GM12878 (cell line): ENCODE data around the gene ZDHHC7. TPM values are rescaled to one million over a fixed set of nuclear protein-coding genes. Genes with fewer than 3 reads are reported as not detected.

ENCODE experiments used
- ATAC-seq: fragments of 200-7000 bp; cut with Tn5 transposase; 3 replicates; pipeline ENCODE4 v1.9.1; 2020; ENCODE audit warnings: mild to moderate bottlenecking, moderate library complexity
- BruUV-seq: library from RNA; stranded (reverse); fragments of 400-500 nt; replicated peaks from 2 replicates; lab custom pipeline; 2021; lab: Mats Ljungman, UMichigan
- CTCF ChIA-PET: fragments of 300-600 bp; sonication (Branson Sonifier 250); formaldehyde crosslinking; extraction: SDS; loops from one replicate; lab custom pipeline; 2021; ENCODE audit warnings: inconsistent platforms; lab: Yijun Ruan, JAX
- POLR2A ChIA-PET: fragments of 350-600 bp; formaldehyde crosslinking; extraction: SDS; loops from one replicate; lab custom pipeline; 2021; ENCODE audit warnings: inconsistent platforms; lab: Charles Lee
- RAD21 ChIA-PET: fragments of 300-600 bp; sonication (Branson Sonifier 250); formaldehyde crosslinking; loops from one replicate; lab custom pipeline; 2023; ENCODE audit warnings: antibody characterized with exemption; ENCODE audit not compliant: unreplicated experiment; lab: Charles Lee
- SMC1A ChIA-PET: fragments of 300-600 bp; sonication (Branson Sonifier 250); formaldehyde crosslinking; loops from one replicate; lab custom pipeline; 2023; ENCODE audit not compliant: unreplicated experiment, uncharacterized antibody; lab: Charles Lee
- DNase-seq: peaks from one replicate; pipeline ENCODE4 v3.0.0-alpha.2; 2011; ENCODE audit warnings: low read depth, low spot score
- FAIRE-seq: peaks from 3 replicates; lab custom pipeline; 2011; peaks lifted over from hg19 to GRCh38; lab: Jason Lieb, UNC
- H2AFZ ChIP-seq: 2 replicates; pipeline ENCODE4 v1.6.0; 2011; ENCODE audit warnings: low read depth, low read length, control low read depth; ENCODE audit not compliant: control insufficient read depth
- H3K27ac ChIP-seq: 2 replicates; pipeline ENCODE4 v1.5.1; 2011; ENCODE audit warnings: control low read depth; ENCODE audit not compliant: control insufficient read depth, insufficient read depth
- H3K27me3 ChIP-seq, 2 experiments: replicated peaks in 1 of 2; 2 replicates each; pipeline versions ENCODE4 v1.6.0 to v1.6.1; 2011; ENCODE audit warnings: low read length in 1 of 2; ENCODE audit not compliant: control insufficient read depth in 2 of 2, insufficient read depth in 2 of 2
- H3K36me3 ChIP-seq, 2 experiments: 2 replicates each; pipeline ENCODE4 v1.5.1; 2011; ENCODE audit warnings: low read length in 1 of 2; ENCODE audit not compliant: control insufficient read depth in 2 of 2, insufficient read depth in 2 of 2
- H3K4me1 ChIP-seq: 2 replicates; pipeline ENCODE4 v1.6.1; 2011; ENCODE audit warnings: mild to moderate bottlenecking, low read length, moderate library complexity, mixed read lengths; ENCODE audit not compliant: control insufficient read depth, insufficient read depth
- H3K4me2 ChIP-seq: 2 replicates; pipeline ENCODE4 v1.6.0; 2011; ENCODE audit warnings: control low read depth; ENCODE audit not compliant: control insufficient read depth, insufficient read depth
- H3K4me3 ChIP-seq: fragments of 200-600 bp; sonication (generic); 2 replicates; pipeline ENCODE4 v1.5.1; 2016
- H3K79me2 ChIP-seq: 2 replicates; pipeline ENCODE4 v1.6.0; 2011; ENCODE audit warnings: low read length; ENCODE audit not compliant: control insufficient read depth, insufficient read depth
- H3K9ac ChIP-seq: 2 replicates; pipeline ENCODE4 v1.8.0; 2011; ENCODE audit warnings: low read length, control low read depth, mixed read lengths; ENCODE audit not compliant: control insufficient read depth, insufficient read depth
- H3K9me3 ChIP-seq: replicated peaks from 3 replicates; pipeline ENCODE4 v1.5.1; 2011; ENCODE audit warnings: mild to moderate bottlenecking, low read length; ENCODE audit not compliant: control insufficient read depth, insufficient read depth
- H4K20me1 ChIP-seq: 2 replicates; pipeline ENCODE4 v1.6.0; 2011; ENCODE audit not compliant: control insufficient read depth, insufficient read depth
- CHD4 ChIP-seq: fragments of 200-600 bp; sonication (generic); IDR thresholded peaks from 2 replicates; pipeline ENCODE4 v1.6.1; 2016; ENCODE audit warnings: mild to moderate bottlenecking
- CUX1 ChIP-seq: IDR thresholded peaks from 2 replicates; pipeline ENCODE4 v1.6.1; 2012; ENCODE audit warnings: improper control_type of control experiment, low read depth, low read length; ENCODE audit not compliant: insufficient replicate concordance
- MEF2A ChIP-seq: IDR thresholded peaks from 2 replicates; pipeline ENCODE4 v1.6.1; 2011; ENCODE audit warnings: low read depth, mild to moderate bottlenecking, low read length, moderate library complexity; ENCODE audit not compliant: insufficient read depth
- POLR2AphosphoS2 ChIP-seq: IDR thresholded peaks from 2 replicates; pipeline ENCODE4 v1.6.1; 2011; ENCODE audit warnings: low read depth, mild to moderate bottlenecking, low read length, improper control_type of control experiment, moderate library complexity
- POLR2AphosphoS5 ChIP-seq: IDR thresholded peaks from 2 replicates; pipeline ENCODE4 v1.6.1; 2011; ENCODE audit warnings: mild to moderate bottlenecking, low read length, inconsistent platforms
- RUNX3 ChIP-seq: IDR thresholded peaks from 2 replicates; pipeline ENCODE4 v1.6.1; 2012; ENCODE audit warnings: low read length, inconsistent platforms
- WGBS: methylation state at CpG from one replicate; pipeline ENCODE4 v1.1.6; 2016; ENCODE audit warnings: low lambda C conversion rate; ENCODE audit not compliant: insufficient replicate concordance, insufficient coverage; ENCODE audit errors: missing lambda C conversion rate; 5-methylcytosine and 5-hydroxymethylcytosine counted together
- in situ Hi-C: fragments of 300-500 bp; cut with MboI; formaldehyde crosslinking; loops from 9 replicates; pipeline ENCODE4 v1.14.3; 2018; ENCODE audit warnings: mixed read lengths
- intact Hi-C: fragments of 100-400 bp; cut with micrococcal nuclease; formaldehyde crosslinking; loops from one replicate; pipeline ENCODE4 v1.14.2; 2022; ENCODE audit not compliant: unreplicated experiment
- polyA plus RNA-seq, 11 experiments: library from polyadenylated mRNA; depleted of rRNA in 4 of 11; unstranded in 6 of 11; stranded (reverse) in 5 of 11; fragments of >200 nt; fragmentation: Nextera tagmentation in 4 of 11; fragmentation: Illumina TruSeq in 1 of 11; extraction: Ambion mirVana in 4 of 11; extraction: Trizol in 1 of 11; gene quantifications; 1 replicate in 1 of 11; 2 replicates in 10 of 11; pipeline versions ENCODE4 v1.2.1 to v1.2.3, GENCODE V29; 2011 to 2016; ENCODE audit warnings: inconsistent platforms in 2 of 11, missing spikeins in 2 of 11, low read depth in 1 of 11
- total RNA-seq, 4 experiments: library from RNA; depleted of rRNA in 3 of 4; stranded (reverse); fragments of >200 nt in 3 of 4; fragmentation: Illumina TruSeq in 1 of 4; extraction: Trizol in 1 of 4; gene quantifications; 2 replicates each; pipeline versions ENCODE4 v1.2.1 to v1.2.3, GENCODE V29; 2013 to 2021
- TF ChIP-seq, protein P1 (sequence below): fragments of 450-650 bp; IDR thresholded peaks from 2 replicates; pipeline ENCODE4 v1.6.1; 2016; ENCODE audit warnings: mild to moderate bottlenecking, moderate library complexity, borderline replicate concordance
- TF ChIP-seq, protein P2 (sequence below): fragments of 450-650 bp; formaldehyde crosslinking; IDR thresholded peaks from 2 replicates; pipeline ENCODE4 v1.5.0; 2022; ENCODE audit warnings: mild to moderate bottlenecking, missing genetic modification characterization

Gene ZDHHC7
- total and polyA plus RNA-seq, 10 of the 15 experiments (the other 5 are each of a cell fraction or from before 2014, with no cell fraction given): 0.87 to 26.0 (median 20.0) TPM

DNA sequence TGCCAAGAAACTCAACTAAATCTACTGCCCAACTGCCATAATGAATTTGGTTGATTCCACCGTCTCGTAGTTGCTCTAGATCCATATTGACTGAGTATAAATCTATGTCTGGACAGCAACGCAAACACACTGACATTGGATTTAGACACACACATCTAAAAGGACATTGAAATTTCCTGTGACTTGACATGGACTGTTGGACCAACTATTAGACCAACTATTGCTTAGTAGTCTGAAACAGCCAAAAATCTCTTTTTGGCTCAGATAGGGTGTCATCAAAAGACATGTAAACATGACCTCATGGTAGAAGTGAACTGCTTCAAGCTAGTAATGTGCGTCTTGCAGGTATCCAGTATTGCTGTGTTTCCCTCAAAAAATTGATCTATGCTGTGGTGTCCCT lies 47.6 kb upstream of the ZDHHC7 start (continued):
- TF ChIP-seq, protein P1, sequence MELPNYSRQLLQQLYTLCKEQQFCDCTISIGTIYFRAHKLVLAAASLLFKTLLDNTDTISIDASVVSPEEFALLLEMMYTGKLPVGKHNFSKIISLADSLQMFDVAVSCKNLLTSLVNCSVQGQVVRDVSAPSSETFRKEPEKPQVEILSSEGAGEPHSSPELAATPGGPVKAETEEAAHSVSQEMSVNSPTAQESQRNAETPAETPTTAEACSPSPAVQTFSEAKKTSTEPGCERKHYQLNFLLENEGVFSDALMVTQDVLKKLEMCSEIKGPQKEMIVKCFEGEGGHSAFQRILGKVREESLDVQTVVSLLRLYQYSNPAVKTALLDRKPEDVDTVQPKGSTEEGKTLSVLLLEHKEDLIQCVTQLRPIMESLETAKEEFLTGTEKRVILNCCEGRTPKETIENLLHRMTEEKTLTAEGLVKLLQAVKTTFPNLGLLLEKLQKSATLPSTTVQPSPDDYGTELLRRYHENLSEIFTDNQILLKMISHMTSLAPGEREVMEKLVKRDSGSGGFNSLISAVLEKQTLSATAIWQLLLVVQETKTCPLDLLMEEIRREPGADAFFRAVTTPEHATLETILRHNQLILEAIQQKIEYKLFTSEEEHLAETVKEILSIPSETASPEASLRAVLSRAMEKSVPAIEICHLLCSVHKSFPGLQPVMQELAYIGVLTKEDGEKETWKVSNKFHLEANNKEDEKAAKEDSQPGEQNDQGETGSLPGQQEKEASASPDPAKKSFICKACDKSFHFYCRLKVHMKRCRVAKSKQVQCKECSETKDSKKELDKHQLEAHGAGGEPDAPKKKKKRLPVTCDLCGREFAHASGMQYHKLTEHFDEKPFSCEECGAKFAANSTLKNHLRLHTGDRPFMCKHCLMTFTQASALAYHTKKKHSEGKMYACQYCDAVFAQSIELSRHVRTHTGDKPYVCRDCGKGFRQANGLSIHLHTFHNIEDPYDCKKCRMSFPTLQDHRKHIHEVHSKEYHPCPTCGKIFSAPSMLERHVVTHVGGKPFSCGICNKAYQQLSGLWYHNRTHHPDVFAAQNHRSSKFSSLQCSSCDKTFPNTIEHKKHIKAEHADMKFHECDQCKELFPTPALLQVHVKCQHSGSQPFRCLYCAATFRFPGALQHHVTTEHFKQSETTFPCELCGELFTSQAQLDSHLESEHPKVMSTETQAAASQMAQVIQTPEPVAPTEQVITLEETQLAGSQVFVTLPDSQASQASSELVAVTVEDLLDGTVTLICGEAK: no peak
- no peak for TF ChIP-seq RUNX3

GRCh38 chr16:85057948-85058347 lies 46.6 kb upstream of the ZDHHC7 start:
- ChIA-PET SMC1A (no interaction called here), CTCF (interaction anchor here (1.8 to 3.9 kb wide), 3 partner anchors 27 to 30 kb away, joined by 7 to 27 read pairs (median 8); partner anchors contain the start of gene KIAA0513), RAD21 (no interaction called here), POLR2A (interaction anchor here (0.5 kb wide), 1 partner anchor 438 kb away, joined by 4 read pairs; no protein-coding TSS in a partner anchor)
- H2AFZ ChIP-seq: peak overlapping the region; percentile 15
- H4K20me1 ChIP-seq: no peaks in the 10 kb centered on the region
- no peak overlapping the region for H3K4me3 ChIP-seq
- H3K27me3 ChIP-seq: no peaks in the 10 kb centered on the region
- in situ Hi-C loops (no loop called here), intact Hi-C loops (loop anchor here (2.0 kb wide), 1 partner anchor 25 kb away; no protein-coding TSS in a partner anchor)
- no peak; the same call in 2 of the 3 replicates for ATAC-seq
- H3K79me2 ChIP-seq: no peaks in the 10 kb centered on the region; the same call in 1 of the 2 replicates
- H3K27ac ChIP-seq: peak overlapping the region; percentile 35; the same call in 1 of the 2 replicates
- DNase-seq: peak; percentile 59
- no peaks in the 10 kb centered on the region for H3K36me3 ChIP-seq
- peaks cover 48% of the 10 kb centered on the region for H3K4me1 ChIP-seq
- FAIRE-seq: no peak
- H3K9me3 ChIP-seq: no peaks in the 10 kb centered on the region
- no peak overlapping the region for H3K9ac ChIP-seq
- BruUV-seq: no TSS peak
- peak overlapping the region; percentile 63 for H3K4me2 ChIP-seq
- 39% methylated on average over 7 of the region's 7 CpGs for WGBS
- TF ChIP-seq POLR2AphosphoS2 (no peak), CUX1 (no peak), MEF2A (peak; percentile 75; the same call in 1 of the 2 replicates), RUNX3 (peak; percentile 39; the same call in 1 of the 2 replicates), CHD4 (no peak), POLR2AphosphoS5 (no peak)
- TF ChIP-seq, protein P2, sequence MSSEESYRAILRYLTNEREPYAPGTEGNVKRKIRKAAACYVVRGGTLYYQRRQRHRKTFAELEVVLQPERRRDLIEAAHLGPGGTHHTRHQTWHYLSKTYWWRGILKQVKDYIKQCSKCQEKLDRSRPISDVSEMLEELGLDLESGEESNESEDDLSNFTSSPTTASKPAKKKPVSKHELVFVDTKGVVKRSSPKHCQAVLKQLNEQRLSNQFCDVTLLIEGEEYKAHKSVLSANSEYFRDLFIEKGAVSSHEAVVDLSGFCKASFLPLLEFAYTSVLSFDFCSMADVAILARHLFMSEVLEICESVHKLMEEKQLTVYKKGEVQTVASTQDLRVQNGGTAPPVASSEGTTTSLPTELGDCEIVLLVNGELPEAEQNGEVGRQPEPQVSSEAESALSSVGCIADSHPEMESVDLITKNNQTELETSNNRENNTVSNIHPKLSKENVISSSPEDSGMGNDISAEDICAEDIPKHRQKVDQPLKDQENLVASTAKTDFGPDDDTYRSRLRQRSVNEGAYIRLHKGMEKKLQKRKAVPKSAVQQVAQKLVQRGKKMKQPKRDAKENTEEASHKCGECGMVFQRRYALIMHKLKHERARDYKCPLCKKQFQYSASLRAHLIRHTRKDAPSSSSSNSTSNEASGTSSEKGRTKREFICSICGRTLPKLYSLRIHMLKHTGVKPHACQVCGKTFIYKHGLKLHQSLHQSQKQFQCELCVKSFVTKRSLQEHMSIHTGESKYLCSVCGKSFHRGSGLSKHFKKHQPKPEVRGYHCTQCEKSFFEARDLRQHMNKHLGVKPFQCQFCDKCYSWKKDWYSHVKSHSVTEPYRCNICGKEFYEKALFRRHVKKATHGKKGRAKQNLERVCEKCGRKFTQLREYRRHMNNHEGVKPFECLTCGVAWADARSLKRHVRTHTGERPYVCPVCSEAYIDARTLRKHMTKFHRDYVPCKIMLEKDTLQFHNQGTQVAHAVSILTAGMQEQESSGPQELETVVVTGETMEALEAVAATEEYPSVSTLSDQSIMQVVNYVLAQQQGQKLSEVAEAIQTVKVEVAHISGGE (CRISPR knock-in tag): no peak
